Effector memory CD4-positive, alpha-beta T cell (primary cell): ENCODE results near the gene SCAF8.

Source experiments
- DNase-seq, 3 donors: peaks; one replicate each; pipeline ENCODE4 v3.0.0-alpha.2; 2020
- H3K27ac ChIP-seq: 2 replicates; pipeline ENCODE4 v1.7.0; 2013; ENCODE audit warnings: mild to moderate bottlenecking, low read length, moderate library complexity; ENCODE audit not compliant: insufficient read depth, poor library complexity, severe bottlenecking
- H3K27me3 ChIP-seq: replicated peaks from 2 replicates; pipeline ENCODE4 v1.7.0; 2013; ENCODE audit warnings: mild to moderate bottlenecking, low read length; ENCODE audit not compliant: insufficient read depth, control insufficient read depth, poor library complexity, severe bottlenecking
- H3K36me3 ChIP-seq: 2 replicates; pipeline ENCODE4 v1.7.0; 2013; ENCODE audit warnings: mild to moderate bottlenecking, low read length, moderate library complexity; ENCODE audit not compliant: control insufficient read depth, insufficient read depth
- H3K4me1 ChIP-seq: 2 replicates; pipeline ENCODE4 v1.7.0; 2013; ENCODE audit warnings: low read length, mild to moderate bottlenecking; ENCODE audit not compliant: control insufficient read depth, insufficient read depth, poor library complexity, severe bottlenecking
- H3K4me3 ChIP-seq: 2 replicates; pipeline ENCODE4 v1.7.0; 2013; ENCODE audit warnings: low read length, low read depth, mild to moderate bottlenecking; ENCODE audit not compliant: insufficient read depth, poor library complexity, severe bottlenecking
- H3K9me3 ChIP-seq: 2 replicates; pipeline ENCODE4 v1.7.0; 2013; ENCODE audit warnings: mild to moderate bottlenecking, low read length, moderate library complexity; ENCODE audit not compliant: control insufficient read depth
- total RNA-seq, 3 donors: gene quantifications; one replicate each; lab custom pipeline; 2026; lab: John Stamatoyannopoulos, UW

The SCAF8 gene, protein sequence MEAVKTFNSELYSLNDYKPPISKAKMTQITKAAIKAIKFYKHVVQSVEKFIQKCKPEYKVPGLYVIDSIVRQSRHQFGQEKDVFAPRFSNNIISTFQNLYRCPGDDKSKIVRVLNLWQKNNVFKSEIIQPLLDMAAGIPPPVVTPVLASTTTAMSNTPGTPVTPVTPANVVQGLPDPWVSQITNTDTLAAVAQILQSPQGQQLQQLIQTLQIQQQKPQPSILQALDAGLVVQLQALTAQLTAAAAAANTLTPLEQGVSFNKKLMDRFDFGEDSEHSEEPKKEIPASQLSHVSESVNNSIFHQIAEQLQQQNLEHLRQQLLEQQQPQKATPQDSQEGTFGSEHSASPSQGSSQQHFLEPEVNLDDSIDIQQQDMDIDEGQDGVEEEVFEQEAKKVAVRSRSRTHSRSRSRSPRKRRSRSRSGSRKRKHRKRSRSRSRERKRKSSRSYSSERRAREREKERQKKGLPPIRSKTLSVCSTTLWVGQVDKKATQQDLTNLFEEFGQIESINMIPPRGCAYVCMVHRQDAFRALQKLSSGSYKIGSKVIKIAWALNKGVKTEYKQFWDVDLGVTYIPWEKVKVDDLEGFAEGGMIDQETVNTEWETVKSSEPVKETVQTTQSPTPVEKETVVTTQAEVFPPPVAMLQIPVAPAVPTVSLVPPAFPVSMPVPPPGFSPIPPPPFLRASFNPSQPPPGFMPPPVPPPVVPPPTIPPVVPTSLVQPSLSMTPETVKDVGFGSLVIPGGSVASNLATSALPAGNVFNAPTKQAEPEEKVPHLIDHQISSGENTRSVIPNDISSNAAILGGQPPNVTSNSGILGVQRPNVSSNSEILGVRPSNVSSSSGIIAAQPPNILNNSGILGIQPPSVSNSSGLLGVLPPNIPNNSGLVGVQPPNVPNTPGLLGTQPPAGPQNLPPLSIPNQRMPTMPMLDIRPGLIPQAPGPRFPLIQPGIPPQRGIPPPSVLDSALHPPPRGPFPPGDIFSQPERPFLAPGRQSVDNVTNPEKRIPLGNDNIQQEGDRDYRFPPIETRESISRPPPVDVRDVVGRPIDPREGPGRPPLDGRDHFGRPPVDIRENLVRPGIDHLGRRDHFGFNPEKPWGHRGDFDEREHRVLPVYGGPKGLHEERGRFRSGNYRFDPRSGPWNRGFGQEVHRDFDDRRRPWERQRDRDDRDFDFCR (N-terminal part only)
- total RNA-seq = 119 to 145 (median 125) reads per million in 3 donors

DNA sequence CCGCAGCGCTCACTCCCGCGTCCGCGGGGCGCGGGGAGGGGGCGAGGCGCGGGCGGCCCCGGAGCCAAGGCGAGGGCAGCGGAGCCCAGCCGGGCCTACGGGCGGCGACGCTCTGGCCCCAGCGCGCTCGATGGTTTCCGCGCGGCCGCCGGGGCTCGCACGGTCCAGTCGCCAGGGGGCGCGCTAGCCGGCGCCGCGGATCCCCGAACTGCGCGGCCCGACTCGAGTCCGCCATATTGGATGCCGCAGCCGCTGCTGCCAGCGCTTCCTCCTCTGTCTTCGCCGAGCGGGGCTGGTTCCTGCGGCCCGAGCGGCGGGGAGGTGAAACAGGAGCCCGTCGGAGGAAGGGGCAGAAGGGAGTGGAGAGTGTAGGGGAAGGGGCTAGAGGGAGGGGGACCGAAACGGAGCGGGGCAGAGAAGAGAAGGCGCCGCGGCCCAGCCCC, at the start of gene SCAF8:
Gene SCAF8 (plus strand): TSS at position 234 of the 443 bp plus-strand sequence. CDS start 485 bp downstream, outside the sequence.
- no peaks in the 10 kb centered on the region for H3K9me3 ChIP-seq
- H3K36me3 ChIP-seq = no peaks in the 10 kb centered on the region
- peaks cover 23% of the 10 kb centered on the region for H3K4me1 ChIP-seq
- peak within 1 kb of the TSS; percentile 98 for H3K27ac ChIP-seq
- peak; percentile 66 to 74 (median 73) for DNase-seq
- H3K27me3 ChIP-seq = no peaks in the 10 kb centered on the region
- peak within 1 kb of the TSS; percentile 96 for H3K4me3 ChIP-seq

- Histone ChIP-seq H3K27ac (no peak overlapping the region), H3K27me3 (no peaks in the 10 kb centered on the region), H3K4me3 (no peak overlapping the region), H3K4me1 (no peaks in the 10 kb centered on the region), H3K36me3 (no peaks in the 10 kb centered on the region), H3K9me3 (no peaks in the 10 kb centered on the region)
- no peak for DNase-seq
Observed at GRCh38 chr6:154683756-154684523, 49.3 kb upstream of the SCAF8 start.

DNA sequence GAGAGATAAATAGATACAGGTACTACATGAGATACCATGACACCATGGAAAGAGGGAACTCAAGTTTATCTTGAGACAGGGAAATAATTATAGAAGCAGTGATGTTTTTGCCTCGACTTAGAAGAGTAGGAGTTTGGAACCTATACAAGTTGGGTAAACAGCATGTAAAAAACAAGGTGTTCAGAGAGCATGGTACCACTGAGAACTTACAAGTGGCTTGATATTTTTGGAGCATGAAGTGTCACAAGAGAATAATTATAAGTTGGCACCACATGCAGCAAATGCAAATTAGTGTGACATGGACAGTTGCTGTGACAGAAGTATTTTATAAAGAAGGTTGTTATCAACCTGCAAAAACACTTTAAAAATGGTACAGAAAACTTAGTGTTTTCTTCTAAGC, 47.1 kb upstream of the SCAF8 start:
- no peak for DNase-seq
- Histone ChIP-seq H3K27ac (no peak overlapping the region), H3K36me3 (no peaks in the 10 kb centered on the region), H3K4me3 (no peak overlapping the region), H3K9me3 (no peaks in the 10 kb centered on the region), H3K27me3 (no peaks in the 10 kb centered on the region), H3K4me1 (no peaks in the 10 kb centered on the region)

DNA sequence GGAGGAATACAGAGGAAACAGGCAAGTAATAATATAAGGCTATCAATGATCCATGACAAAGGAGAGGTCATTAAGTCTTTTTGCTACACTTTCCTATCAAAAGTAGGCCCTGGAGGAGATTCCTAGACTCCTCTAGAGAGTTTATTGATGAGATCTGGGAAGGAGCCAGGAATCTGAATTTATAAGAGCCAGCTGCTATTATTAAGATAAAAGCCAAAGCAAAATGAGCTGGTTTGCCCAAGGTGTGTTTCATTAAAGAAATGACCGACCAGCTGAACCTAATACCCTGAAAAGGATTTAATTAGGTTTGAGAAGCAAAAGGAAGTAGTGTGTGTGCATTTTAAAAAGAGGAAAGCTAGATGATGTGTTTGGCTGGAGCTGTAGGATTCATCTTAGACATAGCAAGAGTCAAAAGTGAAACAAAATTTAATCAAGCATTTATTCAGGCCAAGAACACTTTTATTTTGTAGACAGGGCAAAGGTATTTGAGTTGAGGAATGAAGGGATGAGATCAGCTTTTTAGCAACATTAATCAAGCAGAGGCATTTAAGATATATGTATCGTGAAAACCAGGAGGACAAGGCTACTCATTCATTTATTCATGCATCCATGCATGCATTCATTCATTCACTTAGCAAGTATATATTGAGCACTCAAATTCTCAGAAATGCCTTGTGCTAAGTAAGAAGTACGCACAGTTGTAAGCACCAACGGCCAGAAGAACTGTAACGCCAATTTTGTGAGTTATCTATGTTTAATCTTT, 43.5 kb upstream of the SCAF8 start:
- H3K4me1 ChIP-seq = no peaks in the 10 kb centered on the region
- H3K9me3 ChIP-seq = no peaks in the 10 kb centered on the region
- no peak overlapping the region for H3K27ac ChIP-seq
- H3K36me3 ChIP-seq = no peaks in the 10 kb centered on the region
- no peak for DNase-seq
- no peaks in the 10 kb centered on the region for H3K27me3 ChIP-seq
- H3K4me3 ChIP-seq = no peak overlapping the region

GRCh38 chr6:154690857-154691256, 42.4 kb upstream of the SCAF8 start:
- H3K27ac ChIP-seq = no peak overlapping the region
- no peak overlapping the region for H3K4me3 ChIP-seq
- H3K9me3 ChIP-seq = no peaks in the 10 kb centered on the region
- no peaks in the 10 kb centered on the region for H3K36me3 ChIP-seq
- H3K27me3 ChIP-seq = no peaks in the 10 kb centered on the region
- no peaks in the 10 kb centered on the region for H3K4me1 ChIP-seq
- DNase-seq = no peak

DNA sequence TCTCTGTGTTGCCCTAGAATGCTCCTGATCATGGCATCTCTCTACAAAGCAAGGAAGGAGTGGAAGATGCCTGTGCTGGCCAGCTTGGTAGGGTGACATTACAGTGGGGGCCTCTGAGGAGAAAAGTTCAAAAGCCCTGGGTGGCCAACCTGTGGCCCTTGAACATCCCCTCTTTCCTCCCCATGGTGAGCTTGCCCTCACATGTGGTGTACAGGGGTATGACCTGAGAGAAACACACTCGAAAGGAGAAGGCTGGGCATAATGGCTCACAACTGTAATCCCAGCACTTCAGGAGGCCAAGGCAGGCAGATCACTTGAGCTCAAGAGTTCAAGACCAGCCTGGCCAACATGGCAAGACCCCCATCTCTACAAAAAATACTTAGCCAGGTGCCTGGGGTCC, 36.6 kb upstream of the SCAF8 start:
- no peak for DNase-seq
- Histone ChIP-seq H3K4me1 (no peaks in the 10 kb centered on the region), H3K36me3 (no peaks in the 10 kb centered on the region)

GRCh38 chr6:154703124-154703523, 30.1 kb upstream of the SCAF8 start:
- H3K4me1 ChIP-seq = no peaks in the 10 kb centered on the region
- DNase-seq = no peak
- H3K27ac ChIP-seq = no peak overlapping the region
- no peaks in the 10 kb centered on the region for H3K9me3 ChIP-seq
- no peaks in the 10 kb centered on the region for H3K36me3 ChIP-seq
- no peaks in the 10 kb centered on the region for H3K27me3 ChIP-seq
- no peak overlapping the region for H3K4me3 ChIP-seq

More for the DNA sequence above, 36.6 kb upstream of the SCAF8 start:
- Histone ChIP-seq H3K27me3 (no peaks in the 10 kb centered on the region), H3K4me3 (no peak overlapping the region), H3K9me3 (no peaks in the 10 kb centered on the region), H3K27ac (no peak overlapping the region)

DNA sequence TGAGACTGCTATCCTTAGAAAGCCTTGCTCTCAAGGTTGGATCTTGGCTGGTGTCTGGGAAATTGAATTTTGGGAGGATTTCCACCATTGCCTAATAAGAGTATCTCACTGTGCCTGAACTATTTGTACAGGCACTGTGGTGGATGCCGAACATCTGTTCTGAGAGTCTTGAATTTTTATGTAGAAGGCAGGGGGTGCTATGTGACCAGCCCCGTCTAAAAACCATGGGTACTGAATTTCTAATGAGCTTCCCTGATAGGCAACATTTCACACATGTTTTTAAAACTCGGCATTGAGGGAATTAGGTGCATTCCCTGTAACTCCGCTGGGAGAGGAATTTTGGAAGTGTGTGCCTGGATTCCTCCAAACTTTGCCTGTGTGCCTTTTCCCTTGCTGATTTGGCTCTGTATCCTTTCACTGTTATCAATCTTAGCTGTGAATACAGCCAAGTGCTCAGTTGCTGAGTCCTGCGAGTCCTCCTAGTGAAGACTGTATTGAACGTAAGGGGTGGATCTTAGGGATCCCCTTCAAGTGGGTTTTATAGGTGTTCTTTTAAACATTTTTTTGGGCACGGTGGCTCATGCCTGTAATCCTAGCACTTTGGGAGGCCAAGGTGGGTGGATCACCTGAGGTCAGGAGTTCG, 27.6 kb upstream of the SCAF8 start:
- no peaks in the 10 kb centered on the region for H3K36me3 ChIP-seq
- no peak overlapping the region for H3K4me3 ChIP-seq
- no peak overlapping the region for H3K27ac ChIP-seq
- no peaks in the 10 kb centered on the region for H3K9me3 ChIP-seq
- no peaks in the 10 kb centered on the region for H3K27me3 ChIP-seq
- no peak for DNase-seq
- H3K4me1 ChIP-seq = no peaks in the 10 kb centered on the region
